Cardiac fibroblast (primary cell): ENCODE results near the gene CITED2.

Experiments used
- DNase-seq, 2 donors: peaks; one replicate each; pipeline versions ENCODE4 v3.0.0 to v3.0.0-alpha.2; 2010; ENCODE audit warnings: low read depth in 2 of 2
- H3K4me3 ChIP-seq, 2 donors: replicated peaks in 1 of 2; 1 replicate in 1 of 2; 2 replicates in 1 of 2; pipeline ENCODE4 v1.5.1; 2011; ENCODE audit warnings: low read depth in 2 of 2, low read length in 2 of 2, mild to moderate bottlenecking in 2 of 2, moderate library complexity in 1 of 2
- CTCF ChIP-seq: IDR thresholded peaks from one replicate; pipeline ENCODE4 v1.5.1; 2011; ENCODE audit warnings: low read depth, mild to moderate bottlenecking, low read length, inconsistent platforms

The CITED2 gene

GRCh38 chr6:139325686-139326085, 48.8 kb downstream of the CITED2 start:
- no peak for DNase-seq
- no peak for TF ChIP-seq CTCF
- H3K4me3 ChIP-seq: no peak overlapping the region

- no peak for TF ChIP-seq CTCF
- no peak for DNase-seq
- H3K4me3 ChIP-seq: no peak overlapping the region
Observed at GRCh38 chr6:139325125-139325524, 49.3 kb downstream of the CITED2 start.

- no peak for TF ChIP-seq CTCF
- no peak overlapping the region for H3K4me3 ChIP-seq
- DNase-seq: no peak
Observed at GRCh38 chr6:139324301-139324555, 50.2 kb downstream of the CITED2 start.

- DNase-seq: peak; percentile 83 to 92
- H3K4me3 ChIP-seq: peak overlapping the region in 1 of 2 donors; percentile 33
- no peak for TF ChIP-seq CTCF
Observed at GRCh38 chr6:139323511-139324300, 50.7 kb downstream of the CITED2 start.
